ENCODE measurements around the gene ZFPL1. TPM values are rescaled to one million over a fixed set of nuclear protein-coding genes. Genes with fewer than 3 reads are reported as not detected.

ZFPL1 gene
- total RNA-seq, 3 donors from 2014 or later (not counting 1 experiment from before 2014, with no cell fraction given): 49.8 to 60.2 (median 50.8) TPM

DNA sequence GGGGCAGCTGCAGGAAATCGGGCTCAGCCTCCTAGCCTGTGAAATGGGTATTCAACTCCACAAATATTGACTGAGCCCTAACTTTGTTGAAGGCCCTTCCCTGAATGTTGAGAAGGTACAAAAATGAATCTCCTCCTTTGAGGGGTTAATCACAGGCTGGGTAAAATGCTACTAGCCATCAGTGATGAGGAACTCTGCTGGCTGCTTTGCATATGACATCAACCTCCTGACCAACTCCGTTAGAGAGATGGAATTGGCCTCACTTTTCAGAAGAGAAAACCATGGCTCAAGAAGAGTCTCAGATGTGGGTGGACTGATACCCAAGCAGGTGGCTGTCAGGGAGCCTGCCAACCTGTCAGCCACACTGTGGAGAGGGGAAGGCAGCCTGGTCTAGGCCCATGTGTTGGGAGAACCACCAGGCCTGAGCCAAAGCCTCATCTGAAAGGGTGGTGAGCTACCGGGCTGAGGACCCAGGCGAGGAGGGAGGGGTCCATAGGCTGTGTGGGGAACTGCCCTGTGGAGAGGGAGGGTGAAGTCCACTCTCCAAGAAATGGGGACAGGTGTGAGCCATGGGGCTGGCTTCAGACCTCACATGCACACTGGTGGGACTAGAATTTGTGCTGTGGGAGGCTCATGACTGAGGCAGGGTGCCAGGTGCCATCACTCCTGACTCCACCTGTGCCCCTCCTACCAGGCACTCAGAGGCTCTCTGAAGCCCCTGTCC, 12.0 kb upstream of the ZFPL1 start:
- DNase-seq (no peak), ATAC-seq (no peak)
- Histone ChIP-seq H3K9me3 (ENCODE audit: control insufficient read depth, insufficient read depth, low read length) (no peaks in the 10 kb centered on the region), H3K4me1 (ENCODE audit: control insufficient read depth, insufficient read depth, low read length) (no peaks in the 10 kb centered on the region), H3K36me3 (ENCODE audit: control insufficient read depth, insufficient read depth, low read length) (no peaks in the 10 kb centered on the region), H3K27ac (ENCODE audit: low read length) (no peak overlapping the region), H3K27me3 (ENCODE audit: control insufficient read depth, insufficient read depth, low read length) (no peaks in the 10 kb centered on the region), H3K4me3 (ENCODE audit: low read length) (no peak overlapping the region)
- intact Hi-C loops (cut with micrococcal nuclease): no loop called here
- Mint-ChIP-seq H3K36me3 (no peaks in the 10 kb centered on the region), H3K27me3 (ENCODE audit: low read depth in 2 of 2) (no peaks in the 10 kb centered on the region), H3K4me3 (no peak overlapping the region), H3K4me1 (no peaks in the 10 kb centered on the region), H3K9me3 (no peaks in the 10 kb centered on the region), H3K27ac (no peak overlapping the region)
- TF ChIP-seq, protein P1, sequence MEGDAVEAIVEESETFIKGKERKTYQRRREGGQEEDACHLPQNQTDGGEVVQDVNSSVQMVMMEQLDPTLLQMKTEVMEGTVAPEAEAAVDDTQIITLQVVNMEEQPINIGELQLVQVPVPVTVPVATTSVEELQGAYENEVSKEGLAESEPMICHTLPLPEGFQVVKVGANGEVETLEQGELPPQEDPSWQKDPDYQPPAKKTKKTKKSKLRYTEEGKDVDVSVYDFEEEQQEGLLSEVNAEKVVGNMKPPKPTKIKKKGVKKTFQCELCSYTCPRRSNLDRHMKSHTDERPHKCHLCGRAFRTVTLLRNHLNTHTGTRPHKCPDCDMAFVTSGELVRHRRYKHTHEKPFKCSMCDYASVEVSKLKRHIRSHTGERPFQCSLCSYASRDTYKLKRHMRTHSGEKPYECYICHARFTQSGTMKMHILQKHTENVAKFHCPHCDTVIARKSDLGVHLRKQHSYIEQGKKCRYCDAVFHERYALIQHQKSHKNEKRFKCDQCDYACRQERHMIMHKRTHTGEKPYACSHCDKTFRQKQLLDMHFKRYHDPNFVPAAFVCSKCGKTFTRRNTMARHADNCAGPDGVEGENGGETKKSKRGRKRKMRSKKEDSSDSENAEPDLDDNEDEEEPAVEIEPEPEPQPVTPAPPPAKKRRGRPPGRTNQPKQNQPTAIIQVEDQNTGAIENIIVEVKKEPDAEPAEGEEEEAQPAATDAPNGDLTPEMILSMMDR (IDR thresholded peaks at IDR 0.05): no peak
- WGBS (ENCODE audit: insufficient coverage): 71% methylated on average over 4 of the region's 4 CpGs

DNA sequence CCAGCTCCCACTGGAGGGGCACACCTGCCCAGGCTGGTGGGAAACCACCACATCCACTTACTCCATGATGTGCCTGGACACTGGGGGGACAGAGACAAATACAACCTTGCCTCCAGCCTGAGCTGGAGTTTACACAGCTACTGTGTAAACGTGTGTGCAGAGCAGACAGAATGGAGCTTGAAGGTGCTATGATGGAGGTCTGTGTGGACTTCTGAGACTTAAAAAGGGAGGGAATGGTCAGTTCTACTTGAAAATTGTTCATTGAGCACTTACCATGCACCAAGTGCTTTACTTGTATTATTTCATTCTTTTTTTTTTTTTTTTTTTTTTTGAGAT, 11.4 kb upstream of the ZFPL1 start:
- ATAC-seq: no peak
- DNase-seq: no peak
- no peaks in the 10 kb centered on the region for H3K9me3 Mint-ChIP-seq
- no peaks in the 10 kb centered on the region for H3K27me3 Mint-ChIP-seq (ENCODE audit: low read depth in 2 of 2)
- H3K27ac ChIP-seq (ENCODE audit: low read length): no peak overlapping the region
- H3K36me3 ChIP-seq (ENCODE audit: control insufficient read depth, insufficient read depth, low read length): no peaks in the 10 kb centered on the region
- H3K36me3 Mint-ChIP-seq: no peaks in the 10 kb centered on the region
- WGBS (ENCODE audit: insufficient coverage): 84% methylated on average over 1 of the region's 1 CpG
- H3K4me3 Mint-ChIP-seq: no peak overlapping the region
- H3K9me3 ChIP-seq (ENCODE audit: control insufficient read depth, insufficient read depth, low read length): no peaks in the 10 kb centered on the region
- intact Hi-C loops (cut with micrococcal nuclease): no loop called here
- no peaks in the 10 kb centered on the region for H3K4me1 ChIP-seq (ENCODE audit: control insufficient read depth, insufficient read depth, low read length)
- H3K4me1 Mint-ChIP-seq: no peaks in the 10 kb centered on the region
- TF ChIP-seq, protein P1 (IDR thresholded peaks at IDR 0.05): no peak
- no peaks in the 10 kb centered on the region for H3K27me3 ChIP-seq (ENCODE audit: control insufficient read depth, insufficient read depth, low read length)
- H3K4me3 ChIP-seq (ENCODE audit: low read length): no peak overlapping the region
- H3K27ac Mint-ChIP-seq: no peak overlapping the region

DNA sequence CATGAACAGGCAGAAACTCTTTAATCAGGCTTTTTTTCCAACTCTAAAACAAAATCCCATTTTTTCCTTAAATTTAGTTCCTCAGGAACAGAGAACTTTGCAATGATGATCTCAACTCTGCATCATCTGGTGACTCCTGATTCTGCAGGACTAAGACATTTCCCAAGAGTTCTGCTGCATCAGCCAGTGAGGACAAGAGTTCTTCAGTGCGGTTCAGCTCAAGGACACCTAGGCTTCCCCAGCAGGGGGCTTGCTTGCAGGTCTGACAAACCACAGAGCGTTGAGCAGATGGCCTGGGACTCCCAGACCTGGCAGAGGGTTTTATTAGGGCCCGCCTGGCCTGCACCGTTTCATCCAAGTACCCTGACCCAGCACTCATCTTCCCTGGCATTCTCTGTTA, 6.6 kb upstream of the ZFPL1 start:
- H3K4me1 ChIP-seq (ENCODE audit: control insufficient read depth, insufficient read depth, low read length): no peaks in the 10 kb centered on the region
- no peak for DNase-seq
- Mint-ChIP-seq H3K36me3 (no peaks in the 10 kb centered on the region), H3K27ac (peak overlapping the region in 1 of 2 donors; percentile 22), H3K9me3 (no peaks in the 10 kb centered on the region), H3K4me1 (no peaks in the 10 kb centered on the region), H3K27me3 (ENCODE audit: low read depth in 2 of 2) (no peaks in the 10 kb centered on the region), H3K4me3 (no peak overlapping the region)
- H3K9me3 ChIP-seq (ENCODE audit: control insufficient read depth, insufficient read depth, low read length): no peaks in the 10 kb centered on the region
- no peak overlapping the region for H3K27ac ChIP-seq (ENCODE audit: low read length)
- no peaks in the 10 kb centered on the region for H3K36me3 ChIP-seq (ENCODE audit: control insufficient read depth, insufficient read depth, low read length)
- ATAC-seq: no peak
- intact Hi-C loops (cut with micrococcal nuclease): loop anchor here (5.0 kb wide), 1 partner anchor 65 kb away; the partner anchor contains the start of gene ARL2
- 87% methylated on average over 4 of the region's 4 CpGs for WGBS (ENCODE audit: insufficient coverage)
- H3K27me3 ChIP-seq (ENCODE audit: control insufficient read depth, insufficient read depth, low read length): no peaks in the 10 kb centered on the region
- H3K4me3 ChIP-seq (ENCODE audit: low read length): no peak overlapping the region
- TF ChIP-seq, protein P1 (IDR thresholded peaks at IDR 0.05): no peak

DNA sequence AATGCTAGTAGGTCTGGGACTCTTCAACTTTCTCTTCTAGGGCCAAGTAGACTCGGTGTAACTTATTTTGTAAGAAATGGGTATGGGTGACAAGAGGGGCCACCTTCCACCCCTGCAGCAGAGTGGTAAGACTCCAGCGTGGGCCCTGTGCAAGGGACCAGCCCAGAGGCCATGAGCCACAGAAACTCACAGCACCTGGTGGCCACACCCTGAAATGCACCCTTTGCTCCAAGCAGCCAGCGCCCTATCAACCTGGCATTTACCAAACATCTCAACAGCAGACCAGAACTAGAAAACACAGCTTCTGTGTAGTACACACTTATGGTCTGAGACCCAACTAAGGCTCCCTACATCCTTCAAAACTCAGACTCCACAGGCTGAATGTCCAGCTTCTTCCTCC, 5.9 kb upstream of the ZFPL1 start:
- no peaks in the 10 kb centered on the region for H3K27me3 ChIP-seq (ENCODE audit: control insufficient read depth, insufficient read depth, low read length)
- no peaks in the 10 kb centered on the region for H3K4me1 ChIP-seq (ENCODE audit: control insufficient read depth, insufficient read depth, low read length)
- Mint-ChIP-seq H3K36me3 (no peaks in the 10 kb centered on the region), H3K27me3 (ENCODE audit: low read depth in 2 of 2) (no peaks in the 10 kb centered on the region), H3K27ac (peak overlapping the region; percentile 29 to 35), H3K4me3 (no peak overlapping the region), H3K4me1 (peaks cover 4 to 6% of the 10 kb centered on the region in 2 donors), H3K9me3 (no peaks in the 10 kb centered on the region)
- no peaks in the 10 kb centered on the region for H3K9me3 ChIP-seq (ENCODE audit: control insufficient read depth, insufficient read depth, low read length)
- H3K36me3 ChIP-seq (ENCODE audit: control insufficient read depth, insufficient read depth, low read length): no peaks in the 10 kb centered on the region
- DNase-seq (peak; percentile 32 to 86), ATAC-seq (peak; percentile 74 to 79 (median 76))
- TF ChIP-seq, protein P1 (IDR thresholded peaks at IDR 0.05): peak; percentile 40
- intact Hi-C loops (cut with micrococcal nuclease): loop anchor here (5.0 kb wide), 1 partner anchor 66 kb away; the partner anchor contains the start of gene ARL2
- WGBS (ENCODE audit: insufficient coverage): 56% methylated on average over 3 of the region's 3 CpGs
- H3K27ac ChIP-seq (ENCODE audit: low read length): no peak overlapping the region
- no peak overlapping the region for H3K4me3 ChIP-seq (ENCODE audit: low read length)
